Activated CD4-positive, alpha-beta T cell treated with anti-CD3 and anti-CD28 coated beads, Interleukin-2, amount 50 U/mL, for 48 hours (primary cell): ENCODE data around the gene RUFY1.

Experiments
- DNase-seq, 2 experiments: peaks; one replicate each; pipeline ENCODE4 v3.0.0-alpha.2; 2020

Gene RUFY1

DNA sequence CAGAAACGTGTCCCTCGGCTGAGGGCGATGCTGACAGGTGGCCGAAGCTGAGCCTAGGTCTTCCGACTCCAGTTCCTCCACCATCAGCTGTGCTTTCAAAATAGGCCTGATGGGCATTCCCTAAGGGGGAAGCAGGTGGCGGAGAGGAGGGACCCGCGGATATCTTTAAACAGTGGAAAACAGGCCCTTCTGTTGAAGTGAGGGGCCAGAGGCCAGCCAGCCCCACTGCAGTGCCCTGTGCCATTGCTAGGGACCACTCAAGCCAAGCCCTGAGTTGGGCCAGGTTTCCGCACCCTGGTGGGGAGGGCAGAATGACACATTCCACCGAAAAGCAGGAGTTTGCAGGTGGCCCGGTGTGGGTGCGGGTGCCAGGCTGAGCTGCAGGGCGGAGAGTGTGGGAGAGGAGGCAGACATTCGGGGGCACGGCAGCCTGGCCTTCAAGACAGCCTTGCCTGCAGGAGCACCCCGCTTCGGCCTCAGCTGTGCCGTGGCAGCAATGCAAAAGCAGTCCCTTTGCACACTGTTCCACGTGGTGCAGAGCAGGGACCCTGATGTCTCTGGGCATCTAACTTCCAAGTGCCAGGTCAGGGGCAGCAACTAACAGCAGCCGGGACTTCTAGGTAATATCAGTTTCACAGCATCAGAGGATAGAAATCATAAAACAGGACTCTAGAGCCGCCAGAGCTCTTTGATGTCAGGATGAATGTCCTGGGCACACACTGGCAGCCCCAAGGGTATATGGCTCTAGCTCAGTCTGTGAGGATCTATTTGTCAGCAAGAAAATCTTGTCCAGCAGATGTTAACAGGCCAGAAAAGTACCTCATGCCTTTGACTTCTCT lies 55.9 kb downstream of the RUFY1 start:
- no peak for DNase-seq

DNA sequence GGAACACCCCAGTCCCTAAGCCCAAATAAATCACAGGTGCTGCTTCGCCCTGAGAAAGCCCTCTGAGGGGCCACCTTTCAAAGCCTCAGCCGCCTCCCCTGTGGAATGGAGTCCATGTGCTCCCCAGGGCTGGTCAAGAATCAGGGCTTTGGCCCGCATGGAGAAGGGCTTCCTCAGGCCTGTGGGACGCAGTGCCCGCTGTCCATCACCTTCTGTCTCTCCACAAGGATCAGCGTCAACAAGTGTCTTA lies 56.5 kb downstream of the RUFY1 start:
- DNase-seq = no peak

DNA sequence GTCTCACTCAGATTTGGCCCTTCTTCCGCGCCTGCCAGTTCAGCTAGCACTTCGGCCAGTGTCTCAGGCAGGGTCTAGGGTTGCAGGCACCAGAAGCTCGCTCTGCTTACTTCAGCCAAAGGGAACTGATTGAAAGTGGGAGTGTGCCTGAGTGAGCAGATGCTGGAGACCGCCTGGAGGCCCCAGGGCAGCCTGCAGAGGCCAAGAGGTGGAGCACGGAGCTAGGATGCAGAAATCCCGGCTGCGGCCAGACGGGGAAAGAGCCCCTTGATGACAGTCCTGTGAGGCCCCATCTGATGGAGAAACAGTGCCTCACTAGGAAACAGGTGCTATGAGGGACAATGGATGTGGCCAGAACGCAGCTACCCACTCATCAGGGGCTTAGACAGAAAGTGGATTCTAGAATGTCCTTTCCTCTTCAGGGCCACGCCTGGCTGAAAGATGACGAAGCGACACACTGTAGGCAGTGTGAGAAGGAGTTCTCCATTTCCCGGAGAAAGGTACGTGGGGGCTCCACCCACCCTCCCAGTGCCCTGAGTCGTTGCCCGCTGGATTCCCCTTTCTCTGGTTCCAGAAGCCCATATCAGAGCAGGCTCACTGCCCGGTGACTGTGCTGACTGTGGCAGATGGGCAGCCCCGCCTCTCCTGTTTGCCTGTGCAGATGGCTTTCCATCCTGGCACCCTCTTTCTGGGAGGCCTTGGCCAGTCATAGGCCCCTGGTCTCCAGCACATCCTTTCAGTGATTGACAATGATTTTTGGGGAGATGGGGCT lies 57.0 kb downstream of the RUFY1 start:
- DNase-seq = no peak

DNA sequence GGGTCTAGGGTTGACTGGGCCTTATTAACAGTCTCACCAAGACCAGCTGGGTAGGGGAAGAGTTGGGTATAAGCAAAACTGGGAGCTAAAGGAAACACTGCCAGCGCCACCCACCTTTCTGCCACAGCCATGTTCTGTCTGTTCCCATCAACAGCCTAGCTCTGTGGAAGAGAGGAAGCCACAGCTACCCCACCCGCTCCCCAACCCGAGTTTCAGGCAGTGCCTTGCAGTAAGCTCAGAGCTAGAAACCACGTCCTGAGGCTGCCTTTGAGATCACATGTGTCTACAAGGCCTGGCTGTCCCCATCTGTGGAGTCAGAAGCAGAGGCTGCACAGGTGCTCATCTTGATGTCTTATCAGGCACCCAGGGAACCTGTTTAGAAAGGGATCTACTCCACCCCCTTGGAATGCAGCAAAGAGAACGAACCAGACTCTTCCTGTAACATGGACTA lies 57.8 kb downstream of the RUFY1 start:
- DNase-seq = peak in 1 of 2 experiments; percentile 43

DNA sequence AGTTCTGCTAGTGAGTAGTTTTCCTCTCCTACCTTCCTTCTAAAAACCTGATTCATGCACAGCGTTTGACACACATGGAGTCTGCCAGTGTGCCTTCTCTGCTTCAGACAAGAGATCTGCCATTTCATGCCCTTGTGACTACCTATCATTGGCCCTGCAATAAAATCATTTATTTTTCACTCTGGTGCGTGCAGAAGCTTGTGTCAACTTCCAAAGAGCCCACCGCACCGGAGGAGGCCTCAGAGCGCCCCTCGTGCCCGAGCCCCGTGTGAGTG lies 59.4 kb downstream of the RUFY1 start:
- no peak for DNase-seq

DNA sequence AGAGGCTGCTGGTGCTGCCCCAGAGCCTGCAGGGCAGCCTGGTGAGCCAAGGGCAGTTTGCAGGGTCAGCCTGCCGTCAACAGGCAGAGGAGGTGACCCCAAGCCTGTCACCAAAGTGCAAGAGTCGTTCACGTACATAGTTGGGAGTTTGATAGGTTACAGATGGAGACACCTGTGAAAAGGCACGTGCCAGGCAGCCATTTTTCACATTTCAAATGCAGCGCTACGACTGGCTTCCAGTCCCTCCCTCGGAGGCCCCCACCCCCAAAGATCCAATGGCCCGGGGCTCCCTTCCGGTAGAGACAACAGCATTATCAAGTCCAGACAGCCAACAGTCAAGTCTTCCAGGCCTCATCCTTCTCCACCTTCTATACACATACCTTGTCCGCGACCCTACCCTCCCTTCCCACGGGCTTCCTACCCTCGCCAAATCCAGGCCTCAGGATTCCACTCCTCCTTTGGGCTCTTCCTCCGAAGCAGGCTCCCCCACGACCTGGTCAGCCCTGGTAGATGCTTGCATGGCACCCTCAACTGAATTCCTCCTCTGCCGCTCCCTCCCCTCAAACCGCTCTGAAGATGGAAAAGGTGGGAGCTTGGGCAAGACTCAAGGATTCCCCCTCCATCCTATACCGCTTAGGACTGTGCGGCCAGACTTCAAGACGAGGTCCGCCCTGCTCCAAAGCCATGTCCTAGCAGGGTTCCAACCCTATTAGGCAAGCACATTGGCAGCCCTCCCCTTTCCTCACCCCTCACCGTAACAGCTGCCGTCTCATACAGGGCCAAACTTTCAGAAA lies 60.0 kb downstream of the RUFY1 start:
- DNase-seq = no peak

DNA sequence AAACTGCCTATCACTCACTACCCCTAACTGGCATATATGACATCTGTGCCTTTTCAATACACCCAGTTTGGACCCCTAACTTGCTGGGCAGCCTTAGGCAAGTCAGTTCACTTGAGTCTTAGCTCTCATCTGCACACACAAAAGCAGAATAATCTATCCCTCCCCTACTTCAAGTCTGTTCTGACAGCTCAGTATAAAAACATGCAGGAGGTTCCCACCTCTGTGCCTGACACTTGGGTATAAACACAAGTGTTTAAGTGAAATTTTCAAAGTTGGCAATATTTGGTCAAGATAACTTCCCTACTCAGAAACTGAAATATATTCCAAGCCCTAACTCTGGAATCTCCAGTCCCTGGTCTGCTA lies 60.5 kb downstream of the RUFY1 start:
- no peak for DNase-seq

DNA sequence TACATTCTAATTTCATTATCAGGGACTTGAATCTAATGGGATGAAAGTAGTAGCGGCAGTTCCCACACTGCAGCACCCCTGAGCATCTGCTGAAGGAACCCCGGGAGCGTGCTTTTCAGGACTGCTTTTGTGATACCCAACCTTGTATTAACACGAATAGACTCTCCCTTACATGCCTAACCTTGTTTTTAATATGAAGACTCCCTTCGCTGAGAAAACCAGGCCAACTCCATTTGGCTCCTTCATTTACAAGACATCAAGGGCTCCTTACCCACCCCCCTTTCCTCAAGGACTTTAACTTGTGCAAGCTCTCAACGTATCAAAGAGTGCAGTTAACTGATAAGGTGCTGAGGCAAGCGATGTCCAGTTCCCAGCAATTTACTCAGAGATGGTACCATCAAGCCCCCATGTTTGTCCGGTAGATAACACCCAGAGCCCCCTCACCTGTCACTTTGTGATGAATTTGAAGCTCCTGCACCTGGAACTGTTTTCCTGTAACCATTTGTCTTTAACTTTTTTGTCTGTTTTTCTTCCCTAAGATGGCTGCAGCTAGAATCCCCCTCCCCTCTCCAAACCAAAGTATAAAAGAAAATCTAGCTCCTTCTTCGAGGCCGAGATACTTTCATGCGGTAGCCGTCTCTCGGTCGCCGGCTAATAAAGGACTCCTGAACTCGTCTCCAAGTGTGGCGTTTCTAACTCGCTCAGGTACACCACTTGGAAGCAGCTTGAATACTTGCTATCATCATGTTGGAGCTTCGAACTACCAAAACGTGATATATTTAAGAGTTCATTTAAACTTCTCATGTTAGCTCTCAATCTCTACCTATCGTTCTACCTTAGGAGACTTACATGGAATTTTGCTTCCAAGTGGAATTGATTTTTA lies 62.5 kb downstream of the RUFY1 start:
- no peak for DNase-seq

DNA sequence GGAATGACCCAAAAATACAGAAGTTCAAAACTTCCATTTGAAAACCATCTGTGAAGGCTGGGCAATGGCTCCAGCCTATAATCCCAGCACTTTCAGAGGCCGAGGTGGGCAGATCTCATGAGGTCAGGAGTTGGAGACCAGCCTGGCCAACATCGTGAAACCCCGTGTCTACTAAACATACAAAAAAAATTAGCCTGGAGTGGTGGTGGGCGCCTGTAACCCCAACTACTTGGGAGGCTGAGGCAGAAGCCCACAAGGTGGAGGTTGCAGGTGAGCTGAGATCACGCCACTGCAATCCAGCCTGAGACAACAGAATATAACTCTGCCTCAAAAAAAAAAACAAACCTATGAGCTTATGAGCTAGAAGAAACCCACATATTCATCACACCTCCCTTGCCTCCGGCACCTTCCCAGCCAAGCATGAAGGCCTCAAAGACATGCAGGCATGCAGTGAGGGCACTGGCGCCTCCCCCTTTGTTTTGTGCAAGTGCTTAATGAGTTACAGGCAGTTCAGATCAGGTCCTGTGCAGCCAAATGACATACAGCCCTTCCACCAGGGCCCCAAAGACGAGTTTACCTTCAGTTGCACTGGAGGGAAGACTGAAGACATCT lies 63.2 kb downstream of the RUFY1 start:
- no peak for DNase-seq

DNA sequence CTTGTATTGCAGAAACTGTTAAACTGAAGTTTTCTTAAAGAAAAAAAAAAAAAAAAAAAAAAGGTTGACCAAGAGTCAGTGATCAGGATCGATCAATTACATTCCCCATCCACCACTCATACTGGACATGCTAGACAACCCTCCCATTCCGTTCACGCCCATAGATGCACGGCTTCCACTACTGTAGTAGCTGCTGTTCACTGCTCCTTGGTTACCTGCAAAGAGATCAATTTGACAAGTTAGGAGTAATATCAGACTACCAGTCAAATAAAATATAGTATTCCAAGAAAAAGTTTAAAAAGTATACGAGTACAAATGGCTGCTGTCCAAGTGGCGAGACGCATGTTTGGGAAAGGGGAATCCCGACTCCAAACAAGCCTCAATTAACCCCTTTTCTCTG lies 64.4 kb downstream of the RUFY1 start:
- no peak for DNase-seq

DNA sequence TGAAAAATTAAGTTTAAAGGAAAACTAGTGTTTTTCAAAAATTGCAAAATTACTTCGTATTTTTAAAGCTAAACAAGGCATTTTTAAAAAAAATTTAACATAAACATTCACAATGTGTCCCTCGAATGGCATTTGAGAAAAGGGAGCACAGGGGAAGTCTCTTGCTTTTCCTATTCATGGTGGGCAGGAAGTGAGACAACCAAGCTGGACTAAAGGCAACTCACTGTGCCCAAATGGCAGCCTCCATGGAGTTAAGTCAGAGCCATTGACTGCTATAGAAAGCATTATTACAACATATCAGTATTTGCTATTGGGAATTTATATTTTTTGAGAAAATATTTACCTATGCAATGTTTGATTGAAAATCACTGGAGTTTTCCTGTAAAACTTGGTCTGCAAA lies 64.8 kb downstream of the RUFY1 start:
- no peak for DNase-seq

DNA sequence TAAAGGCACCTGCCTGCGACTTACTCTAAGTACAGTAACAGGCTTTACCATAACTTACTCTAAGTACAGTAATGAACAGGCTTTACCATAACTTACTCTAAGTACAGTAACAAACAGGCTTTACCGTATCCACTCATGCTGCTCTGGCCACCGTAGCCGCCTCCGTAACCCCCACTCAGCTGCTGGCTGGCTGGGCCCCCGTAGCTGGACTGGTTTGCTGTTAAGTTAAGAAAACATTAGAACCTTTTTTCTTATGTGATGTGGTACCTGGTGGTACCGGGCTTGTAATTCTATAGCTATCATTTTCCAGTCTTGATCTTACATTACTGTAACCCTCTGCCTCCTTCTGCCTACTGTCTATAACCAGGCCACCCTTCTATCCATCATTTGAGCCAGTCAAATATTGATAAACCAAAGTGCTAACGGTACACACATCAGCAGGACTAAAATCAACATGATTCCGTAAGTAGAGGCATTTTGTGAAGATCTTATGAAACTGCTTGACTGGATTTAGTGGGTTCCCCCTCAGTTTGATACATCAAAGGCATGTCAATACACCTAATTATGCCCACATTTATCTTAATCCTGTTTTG lies 65.7 kb downstream of the RUFY1 start:
- DNase-seq = no peak

DNA sequence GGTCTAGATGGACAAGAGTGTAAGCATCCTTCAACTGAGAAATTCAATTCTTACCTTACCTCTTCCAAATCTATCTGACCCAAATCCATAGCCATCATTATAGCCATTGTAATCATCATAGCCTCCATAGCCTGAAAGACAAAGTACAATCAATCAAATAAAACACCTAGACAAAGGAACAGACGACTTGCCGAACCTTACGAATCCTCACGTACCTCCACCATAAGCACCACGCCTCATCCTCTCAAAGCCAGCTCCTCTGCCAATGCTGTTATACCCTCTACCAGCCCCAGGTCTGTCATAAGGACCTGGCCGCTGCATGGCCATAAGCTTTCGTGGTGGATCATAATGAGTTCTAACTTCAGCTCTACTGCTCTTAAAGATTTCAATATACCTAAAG lies 67.6 kb downstream of the RUFY1 start:
- DNase-seq = no peak

DNA sequence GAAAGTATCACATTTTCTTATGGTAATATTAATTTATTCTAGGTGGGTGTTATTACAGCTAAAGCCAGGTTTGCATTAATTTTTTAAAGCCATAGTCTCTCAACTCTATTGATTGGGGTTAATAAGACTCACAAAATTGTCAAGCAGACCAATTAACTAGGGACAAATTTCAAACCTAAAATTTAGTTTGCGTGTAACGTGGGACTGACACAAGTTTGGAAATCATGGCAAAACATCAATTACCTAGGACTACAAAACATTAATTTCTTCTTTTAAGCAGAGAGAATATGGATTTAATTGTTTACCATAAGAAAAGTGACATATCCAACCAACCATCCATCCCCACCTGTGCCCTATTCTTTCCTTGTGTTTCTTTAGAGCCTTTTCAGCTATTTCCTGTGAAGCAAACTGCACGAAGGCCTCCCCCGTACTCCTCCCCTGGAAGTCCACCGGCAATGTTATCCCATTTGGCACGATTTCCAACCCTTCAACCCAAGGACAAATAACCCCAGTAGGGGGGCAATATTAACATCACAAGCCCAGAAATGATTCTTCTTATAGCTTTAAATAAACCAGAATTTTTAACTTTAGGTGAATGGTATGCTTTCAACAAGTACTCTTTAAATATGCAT lies 68.7 kb downstream of the RUFY1 start:
- no peak for DNase-seq

DNA sequence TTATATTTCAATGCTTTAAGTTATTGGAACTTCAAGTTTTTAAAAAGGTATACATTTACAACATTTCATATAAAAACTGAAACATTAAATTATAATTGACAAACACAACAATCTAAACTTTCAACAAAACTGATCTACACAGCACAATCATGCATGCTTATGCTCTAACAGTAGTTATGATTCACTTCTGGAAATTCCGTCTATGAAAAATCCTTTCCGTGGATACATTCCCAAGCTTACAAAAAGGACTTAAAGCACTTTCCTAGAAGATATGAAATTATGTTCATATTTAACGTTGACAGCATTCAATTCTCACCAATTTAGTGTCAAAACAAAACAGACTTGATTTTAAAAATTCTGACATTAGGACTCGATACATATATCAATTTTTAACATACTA lies 69.4 kb downstream of the RUFY1 start:
- no peak for DNase-seq

DNA sequence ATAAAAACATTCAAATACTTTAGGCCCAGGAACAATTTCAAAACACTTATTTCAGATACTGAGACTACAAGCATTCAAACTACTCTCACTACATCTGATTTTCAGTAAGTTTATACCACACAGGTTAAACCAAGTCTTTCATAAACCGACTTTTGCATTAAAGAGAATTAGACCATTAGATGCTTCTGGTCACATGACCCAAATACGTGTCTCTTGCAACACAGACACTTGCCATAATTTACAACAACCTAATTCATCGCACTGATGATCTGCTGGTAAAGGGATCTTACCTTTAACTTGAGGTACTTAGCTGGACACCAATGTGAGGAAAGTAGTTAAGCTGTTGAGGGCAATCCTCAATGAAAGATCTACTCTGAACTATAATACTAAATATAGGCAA lies 69.9 kb downstream of the RUFY1 start:
- DNase-seq = no peak

DNA sequence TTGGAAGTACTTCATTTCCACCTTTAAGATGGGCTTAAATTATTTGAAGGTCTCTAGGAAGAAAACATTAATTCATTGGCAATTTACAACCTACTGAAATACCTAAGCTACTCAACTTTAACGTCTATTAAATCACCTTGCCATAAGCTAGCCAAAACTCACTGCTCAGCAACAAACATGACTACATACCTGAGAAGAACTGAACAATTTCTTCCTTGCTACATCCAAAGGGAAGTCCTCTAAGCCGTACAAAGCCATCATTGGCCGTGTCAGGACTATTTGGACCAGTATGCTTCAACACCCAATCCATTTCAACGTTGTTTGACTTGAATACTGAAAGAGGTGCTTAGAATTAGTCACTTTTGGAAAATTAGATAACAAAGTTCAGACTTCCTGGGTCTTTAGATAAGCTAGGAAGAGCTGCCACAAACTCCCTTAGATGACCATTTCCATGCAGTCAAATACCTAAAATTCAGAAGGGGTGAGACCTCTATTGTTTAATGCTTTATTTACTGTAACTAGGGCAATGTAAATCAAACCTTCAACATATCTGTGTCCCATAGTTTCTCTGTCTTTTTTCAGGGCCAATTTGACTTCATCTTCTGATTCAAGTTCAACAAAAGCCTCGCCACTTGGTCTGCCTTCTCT lies 70.5 kb downstream of the RUFY1 start:
- no peak for DNase-seq

DNA sequence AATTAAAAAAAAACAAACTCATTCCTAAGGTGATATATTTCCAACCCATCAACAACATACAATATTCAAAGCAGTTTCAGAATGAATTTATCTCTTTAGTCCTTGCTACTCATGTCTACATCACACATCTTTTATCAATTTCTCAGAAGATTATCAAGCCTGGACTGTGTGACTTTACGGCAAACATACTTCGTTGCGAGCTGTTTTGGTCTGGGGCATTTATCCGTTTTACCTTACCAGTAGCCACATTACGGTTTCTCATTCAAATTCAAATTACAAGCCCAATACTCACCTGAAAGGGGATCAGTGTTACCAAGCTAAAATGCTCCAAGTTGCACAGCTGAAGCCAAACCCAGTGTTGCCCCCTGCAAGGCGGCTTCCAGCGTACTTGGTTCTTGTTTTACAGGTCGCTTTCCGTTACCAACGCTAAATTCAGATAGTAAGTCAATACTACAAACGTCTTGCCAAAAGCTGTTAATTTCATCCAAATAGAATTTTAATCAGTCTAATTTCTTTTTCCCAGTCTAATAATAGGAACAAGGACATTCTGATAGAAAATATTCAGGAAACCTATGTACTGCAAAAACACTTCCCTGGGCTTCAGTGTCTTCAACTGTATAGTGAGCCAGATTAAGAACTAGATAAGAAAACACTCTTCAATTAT lies 71.3 kb downstream of the RUFY1 start:
- no peak for DNase-seq

DNA sequence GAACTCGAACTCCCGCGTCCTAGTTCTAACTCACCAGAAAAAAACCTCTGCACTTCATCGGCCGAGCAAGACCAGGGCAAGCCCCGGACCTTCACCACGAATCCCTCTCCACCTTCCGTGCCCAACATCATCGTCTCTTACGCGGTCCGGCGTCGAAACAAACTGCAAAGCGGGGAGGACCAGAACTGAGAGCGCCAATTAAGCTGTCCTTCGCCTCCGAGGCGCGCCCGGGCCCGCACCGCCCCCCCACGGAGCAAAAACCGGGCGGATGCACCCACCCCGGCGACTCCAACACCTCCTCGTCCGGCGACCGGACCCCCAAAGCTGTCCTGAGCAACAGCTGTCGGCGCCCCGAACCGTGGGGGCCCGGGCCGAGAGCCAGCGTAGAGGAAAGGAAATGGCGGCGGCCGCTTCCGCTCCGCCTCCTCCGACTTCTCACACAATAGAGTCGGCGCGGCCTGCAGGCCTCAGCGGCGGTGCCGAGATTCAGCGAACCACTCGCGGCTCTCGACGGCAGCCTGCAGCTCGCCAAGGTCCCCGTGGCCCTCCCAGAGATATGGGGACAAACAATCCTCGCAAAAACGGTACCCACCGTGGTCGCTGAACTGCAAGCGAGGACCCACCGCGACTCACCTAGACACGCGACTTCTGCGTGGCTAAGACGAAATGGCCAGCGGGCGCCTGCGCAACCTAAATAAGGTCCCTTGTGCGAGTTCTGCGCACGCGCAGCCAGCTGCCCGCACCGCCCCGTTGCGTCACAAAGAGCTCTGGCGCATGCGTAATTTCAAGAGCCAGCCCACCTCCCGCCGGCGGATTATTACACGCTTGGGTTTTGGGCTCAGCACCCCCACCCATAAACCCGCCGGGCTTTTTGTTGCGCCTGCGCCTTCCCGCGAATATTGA lies 72.9 kb downstream of the RUFY1 start, which contains the start of gene HNRNPH1:
TSS of gene HNRNPH1 (minus strand) at position 669 of the 903 bp plus-strand sequence. CDS start at position 131, 538 bp downstream.
- DNase-seq = peak; percentile 96 to 98
